Astrocyte (in vitro differentiated cells and primary cell): ENCODE measurements around the gene ISLR2. TPM values are rescaled to one million over a fixed set of nuclear protein-coding genes. Genes with fewer than 3 reads are reported as not detected.
A peak's percentile ranks its signal among the peaks of the same experiment; 100 is the strongest.

Experiments used
- DNase-seq: peaks from one replicate; pipeline ENCODE4 v3.0.0-alpha.2; 2010; ENCODE audit warnings: low read depth
- FAIRE-seq: peaks from 2 replicates; lab custom pipeline; 2011; peaks lifted over from hg19 to GRCh38; lab: Jason Lieb, UNC
- H2AFZ ChIP-seq: 2 replicates; pipeline ENCODE4 v1.6.0; 2012; ENCODE audit warnings: low read depth, low read length, inconsistent platforms
- H3K27ac ChIP-seq: 2 replicates; pipeline ENCODE4 v1.5.1; 2011; ENCODE audit warnings: low read depth, low read length, inconsistent platforms
- H3K27me3 ChIP-seq: 2 replicates; pipeline ENCODE4 v1.6.0; 2011; ENCODE audit warnings: low read length, inconsistent platforms; ENCODE audit not compliant: insufficient read depth
- H3K36me3 ChIP-seq: 2 replicates; pipeline ENCODE4 v1.5.1; 2011; ENCODE audit warnings: low read length, inconsistent platforms; ENCODE audit not compliant: insufficient read depth
- H3K4me1 ChIP-seq: 2 replicates; pipeline ENCODE4 v1.5.1; 2011; ENCODE audit warnings: low read length, inconsistent platforms; ENCODE audit not compliant: insufficient read depth
- H3K4me2 ChIP-seq: 2 replicates; pipeline ENCODE4 v1.6.0; 2012; ENCODE audit warnings: low read length, inconsistent platforms
- H3K4me3 ChIP-seq: 2 replicates; pipeline ENCODE4 v1.5.1; 2011; ENCODE audit warnings: low read depth, mild to moderate bottlenecking, low read length, inconsistent platforms; ENCODE audit not compliant: insufficient read depth
- H3K79me2 ChIP-seq: 2 replicates; pipeline ENCODE4 v1.6.0; 2012; ENCODE audit warnings: mild to moderate bottlenecking, low read length, inconsistent platforms; ENCODE audit not compliant: insufficient read depth
- H3K9ac ChIP-seq: 2 replicates; pipeline ENCODE4 v1.6.0; 2012; ENCODE audit warnings: mild to moderate bottlenecking, low read length, inconsistent platforms
- H3K9me3 ChIP-seq: 2 replicates; pipeline ENCODE4 v1.5.1; 2012; ENCODE audit warnings: low read depth, mild to moderate bottlenecking, low read length, inconsistent platforms; ENCODE audit not compliant: insufficient read depth
- H4K20me1 ChIP-seq: 2 replicates; pipeline ENCODE4 v1.6.0; 2012; ENCODE audit warnings: low read length, inconsistent platforms; ENCODE audit not compliant: insufficient read depth
- H3K27ac Mint-ChIP-seq: one replicate; pipeline ENCODE4 v1.8.0; 2021; ENCODE audit warnings: mild to moderate bottlenecking, mixed read lengths; ENCODE audit not compliant: unreplicated experiment
- H3K27me3 Mint-ChIP-seq: one replicate; pipeline ENCODE4 v1.8.0; 2021; ENCODE audit warnings: low read depth, mixed read lengths; ENCODE audit not compliant: unreplicated experiment
- H3K36me3 Mint-ChIP-seq: one replicate; pipeline ENCODE4 v1.8.0; 2021; ENCODE audit warnings: low read depth, mixed read lengths; ENCODE audit not compliant: unreplicated experiment
- H3K4me1 Mint-ChIP-seq: one replicate; pipeline ENCODE4 v1.8.0; 2021; ENCODE audit warnings: low read depth, mixed read lengths; ENCODE audit not compliant: unreplicated experiment
- H3K4me3 Mint-ChIP-seq: one replicate; pipeline ENCODE4 v1.8.0; 2021; ENCODE audit warnings: mild to moderate bottlenecking, moderate library complexity, mixed read lengths; ENCODE audit not compliant: unreplicated experiment
- H3K9me3 Mint-ChIP-seq: one replicate; pipeline ENCODE4 v1.8.0; 2021; ENCODE audit warnings: mild to moderate bottlenecking, mixed read lengths; ENCODE audit not compliant: unreplicated experiment
- CTCF ChIP-seq: IDR thresholded peaks from 2 replicates; pipeline ENCODE4 v1.5.1; 2011; ENCODE audit warnings: low read depth, mild to moderate bottlenecking, inconsistent platforms, low read length, moderate library complexity; ENCODE audit not compliant: insufficient read depth
- EZH2 ChIP-seq: IDR thresholded peaks from 2 replicates; pipeline ENCODE4 v1.6.1; 2012; ENCODE audit warnings: mild to moderate bottlenecking, low read length, inconsistent platforms; ENCODE audit not compliant: insufficient read depth
- total RNA-seq: library from RNA; stranded (reverse); gene quantifications from 2 replicates; pipeline ENCODE4 v1.2.1, GENCODE V29; 2021

Gene ISLR2
- total RNA-seq, 1 donor from 2014 or later, result 0.14 TPM

GRCh38 chr15:74147051-74147450 is 16.7 kb downstream of the ISLR2 start:
- H3K4me3 ChIP-seq, result no peak overlapping the region
- H3K4me1 Mint-ChIP-seq, result no peaks in the 10 kb centered on the region
- DNase-seq (no peak), FAIRE-seq (no peak)
- no peak overlapping the region for H2AFZ ChIP-seq
- H3K27me3 Mint-ChIP-seq, result peaks cover 3% of the 10 kb centered on the region
- H4K20me1 ChIP-seq, result no peaks in the 10 kb centered on the region
- no peak overlapping the region for H3K27ac ChIP-seq
- no peaks in the 10 kb centered on the region for H3K9me3 ChIP-seq
- TF ChIP-seq CTCF (no peak), EZH2 (no peak)
- H3K79me2 ChIP-seq, result no peaks in the 10 kb centered on the region
- no peak overlapping the region for H3K27ac Mint-ChIP-seq
- H3K36me3 ChIP-seq, result no peaks in the 10 kb centered on the region
- no peaks in the 10 kb centered on the region for H3K4me1 ChIP-seq
- peaks cover 3% of the 10 kb centered on the region for H3K9me3 Mint-ChIP-seq
- H3K27me3 ChIP-seq, result peaks cover 7% of the 10 kb centered on the region
- no peak overlapping the region for H3K4me3 Mint-ChIP-seq
- H3K4me2 ChIP-seq, result no peak overlapping the region
- no peaks in the 10 kb centered on the region for H3K36me3 Mint-ChIP-seq
- no peak overlapping the region for H3K9ac ChIP-seq

GRCh38 chr15:74155766-74156417 is 25.5 kb downstream of the ISLR2 start:
- no peaks in the 10 kb centered on the region for H3K79me2 ChIP-seq
- Mint-ChIP-seq H3K9me3 (no peaks in the 10 kb centered on the region), H3K27me3 (peaks cover 9% of the 10 kb centered on the region), H3K27ac (no peak overlapping the region), H3K36me3 (no peaks in the 10 kb centered on the region), H3K4me1 (peaks cover 13% of the 10 kb centered on the region), H3K4me3 (no peak overlapping the region)
- H3K27ac ChIP-seq, result no peak overlapping the region
- H3K27me3 ChIP-seq, result no peaks in the 10 kb centered on the region
- H4K20me1 ChIP-seq, result no peaks in the 10 kb centered on the region
- no peaks in the 10 kb centered on the region for H3K36me3 ChIP-seq
- no peak overlapping the region for H3K4me3 ChIP-seq
- no peak overlapping the region for H3K4me2 ChIP-seq
- DNase-seq (no peak), FAIRE-seq (no peak)
- H2AFZ ChIP-seq, result no peak overlapping the region
- no peaks in the 10 kb centered on the region for H3K9me3 ChIP-seq
- H3K9ac ChIP-seq, result no peak overlapping the region
- H3K4me1 ChIP-seq, result peaks cover 7% of the 10 kb centered on the region
- no peak for TF ChIP-seq CTCF
- no peak for TF ChIP-seq EZH2

- no peaks in the 10 kb centered on the region for H3K9me3 Mint-ChIP-seq
- peak overlapping the region; percentile 48 for H3K27ac Mint-ChIP-seq
Measured at GRCh38 chr15:74156678-74157411, 26.5 kb downstream of the ISLR2 start.

More at GRCh38 chr15:74156678-74157411, 26.5 kb downstream of the ISLR2 start:
- Histone ChIP-seq H3K27ac (no peak overlapping the region), H3K4me1 (peaks cover 7% of the 10 kb centered on the region), H3K9ac (no peak overlapping the region), H3K4me2 (no peak overlapping the region), H2AFZ (peak overlapping the region; percentile 29), H3K79me2 (no peaks in the 10 kb centered on the region), H3K4me3 (no peak overlapping the region), H3K27me3 (no peaks in the 10 kb centered on the region), H3K36me3 (no peaks in the 10 kb centered on the region), H3K9me3 (no peaks in the 10 kb centered on the region), H4K20me1 (no peaks in the 10 kb centered on the region)
- Mint-ChIP-seq H3K4me3 (no peak overlapping the region), H3K4me1 (peaks cover 13% of the 10 kb centered on the region), H3K27me3 (peaks cover 9% of the 10 kb centered on the region), H3K36me3 (no peaks in the 10 kb centered on the region)
- DNase-seq (no peak), FAIRE-seq (no peak)
- TF ChIP-seq EZH2 (no peak), CTCF (no peak)
